ENCODE results near the gene GREB1.

- TF ChIP-seq CTCF (IDR thresholded peaks at IDR 0.05) (no peak), EZH2phosphoT487 (IDR thresholded peaks at IDR 0.05) (no peak)
These were observed 44.5 kb downstream of the GREB1 start for GRCh38 chr2:11578081-11578948.
